Lung (tissue), 12 donors: ENCODE data around the gene PLCD4. TPM values are rescaled to one million over a fixed set of nuclear protein-coding genes. Genes with fewer than 3 reads are reported as not detected.

ENCODE experiments used
- ATAC-seq: fragments of 200-7000 bp; cut with Tn5 transposase; one replicate; pipeline ENCODE4 v1.9.1; 2020; ENCODE audit warnings: moderate number of reproducible peaks; ENCODE audit not compliant: insufficient read depth, low FRiP score
- DNase-seq, 3 donors: peaks; one replicate each; pipeline ENCODE4 v3.0.0-alpha.2; 2013 to 2017
- H3K27ac ChIP-seq, 2 donors: one replicate each; pipeline ENCODE4 v1.5.1; 2013; ENCODE audit warnings: mild to moderate bottlenecking in 2 of 2, moderate library complexity in 2 of 2, control low read depth in 1 of 2, inconsistent platforms in 1 of 2, low read depth in 1 of 2, low read length in 1 of 2
- H3K27me3 ChIP-seq, 3 donors: one replicate each; pipeline ENCODE4 v1.5.1; 2013; ENCODE audit warnings: low read length in 2 of 3; ENCODE audit not compliant: control insufficient read depth in 3 of 3, insufficient read depth in 3 of 3
- H3K36me3 ChIP-seq, 4 donors: one replicate each; pipeline ENCODE4 v1.5.1; 2013; ENCODE audit warnings: low read length in 4 of 4, mild to moderate bottlenecking in 1 of 4, moderate library complexity in 1 of 4; ENCODE audit not compliant: control insufficient read depth in 4 of 4, insufficient read depth in 4 of 4
- H3K4me1 ChIP-seq, 5 donors: one replicate each; pipeline ENCODE4 v1.5.1; 2013; ENCODE audit warnings: low read length in 5 of 5, mild to moderate bottlenecking in 2 of 5, moderate library complexity in 1 of 5; ENCODE audit not compliant: control insufficient read depth in 5 of 5, insufficient read depth in 5 of 5
- H3K4me3 ChIP-seq: one replicate; pipeline ENCODE4 v1.5.1; 2013; ENCODE audit warnings: mild to moderate bottlenecking, control low read depth, moderate library complexity
- H3K9ac ChIP-seq, 2 donors: one replicate each; pipeline ENCODE4 v1.5.1; 2013; ENCODE audit warnings: low read length in 2 of 2, control low read depth in 1 of 2; ENCODE audit not compliant: insufficient read depth in 1 of 2
- H3K9me3 ChIP-seq, 4 donors: one replicate each; pipeline ENCODE4 v1.5.1; 2013; ENCODE audit warnings: low read length in 3 of 4, mild to moderate bottlenecking in 1 of 4, moderate library complexity in 1 of 4; ENCODE audit not compliant: control insufficient read depth in 4 of 4, insufficient read depth in 3 of 4
- WGBS, 2 donors: extraction: QIAGEN DNeasy Blood & Tissue Kit; methylation state at CpG; one replicate each; pipeline ENCODE4 v1.1.7; 2013; 5-methylcytosine and 5-hydroxymethylcytosine counted together
- polyA plus RNA-seq, 2 donors: library from polyadenylated mRNA; stranded (reverse); fragments of 200-250 nt; gene quantifications; one replicate each; pipeline ENCODE4 v1.2.1, GENCODE V29; 2013
- total RNA-seq, 2 donors: library from RNA; depleted of rRNA in 1 of 2; stranded (reverse); fragments of >200 nt in 1 of 2; gene quantifications; one replicate each; pipeline ENCODE4 v1.2.1, GENCODE V29; 2014 to 2021
- TF ChIP-seq, protein P1 (sequence below): IDR thresholded peaks from 2 replicates; pipeline ENCODE4 v1.5.1; 2012; ENCODE audit warnings: mild to moderate bottlenecking; ENCODE audit errors: control extremely low read depth, extremely low read depth
- donor health status: control.
- donor health status: control.
- donor health status: Bipolar disorder and iron deficiency.
- donor health status: healthy.
- donor health status: DM: yes; HTN: yes; CAD: no.

PLCD4 gene
- total and polyA plus RNA-seq, 4 donors = 0.07 to 4.7 (median 0.80) TPM

DNA sequence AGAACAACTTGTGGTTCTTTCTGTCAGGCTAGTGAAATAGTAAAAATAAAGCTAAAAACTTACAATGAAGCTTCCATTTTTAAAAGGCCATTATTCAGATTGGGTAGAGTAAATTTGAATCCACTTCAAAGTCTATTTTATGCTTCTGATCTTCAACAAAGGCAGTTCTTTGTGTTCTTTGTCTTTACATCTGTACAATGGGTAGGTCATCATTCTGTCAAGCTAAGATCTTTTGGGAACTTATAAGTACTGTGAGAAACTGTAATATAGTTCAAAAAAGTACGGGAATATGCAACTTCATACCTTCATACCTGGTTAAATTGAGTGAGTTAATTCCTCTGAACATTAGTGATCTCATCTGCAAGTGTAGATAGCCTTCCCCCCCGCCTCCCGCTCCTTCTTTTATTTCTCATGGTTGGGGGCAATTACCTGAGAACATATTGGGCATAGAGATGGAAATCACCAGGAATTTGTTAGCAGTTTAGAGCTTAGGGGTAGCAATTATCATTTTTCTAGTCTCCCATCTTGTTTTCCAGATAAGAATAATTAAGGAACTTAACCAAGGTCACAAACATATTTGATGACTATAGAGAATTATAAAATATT, 29.3 kb upstream of the PLCD4 start:
- Histone ChIP-seq H3K36me3 (peaks cover 5 to 16% (median 14%) of the 10 kb centered on the region in 4 donors), H3K27me3 (no peaks in the 10 kb centered on the region), H3K4me3 (no peak overlapping the region), H3K27ac (peak overlapping the region in 1 of 2 donors; percentile 49), H3K9me3 (no peaks in the 10 kb centered on the region), H3K9ac (no peak overlapping the region), H3K4me1 (peaks cover 0 to 14% (median 0%) of the 10 kb centered on the region in 5 donors)
- ATAC-seq (no peak), DNase-seq (no peak)
- TF ChIP-seq, protein P1, sequence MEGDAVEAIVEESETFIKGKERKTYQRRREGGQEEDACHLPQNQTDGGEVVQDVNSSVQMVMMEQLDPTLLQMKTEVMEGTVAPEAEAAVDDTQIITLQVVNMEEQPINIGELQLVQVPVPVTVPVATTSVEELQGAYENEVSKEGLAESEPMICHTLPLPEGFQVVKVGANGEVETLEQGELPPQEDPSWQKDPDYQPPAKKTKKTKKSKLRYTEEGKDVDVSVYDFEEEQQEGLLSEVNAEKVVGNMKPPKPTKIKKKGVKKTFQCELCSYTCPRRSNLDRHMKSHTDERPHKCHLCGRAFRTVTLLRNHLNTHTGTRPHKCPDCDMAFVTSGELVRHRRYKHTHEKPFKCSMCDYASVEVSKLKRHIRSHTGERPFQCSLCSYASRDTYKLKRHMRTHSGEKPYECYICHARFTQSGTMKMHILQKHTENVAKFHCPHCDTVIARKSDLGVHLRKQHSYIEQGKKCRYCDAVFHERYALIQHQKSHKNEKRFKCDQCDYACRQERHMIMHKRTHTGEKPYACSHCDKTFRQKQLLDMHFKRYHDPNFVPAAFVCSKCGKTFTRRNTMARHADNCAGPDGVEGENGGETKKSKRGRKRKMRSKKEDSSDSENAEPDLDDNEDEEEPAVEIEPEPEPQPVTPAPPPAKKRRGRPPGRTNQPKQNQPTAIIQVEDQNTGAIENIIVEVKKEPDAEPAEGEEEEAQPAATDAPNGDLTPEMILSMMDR = no peak
- 98 to 100% methylated on average over 3 of the region's 3 CpGs for WGBS, 2 donors

DNA sequence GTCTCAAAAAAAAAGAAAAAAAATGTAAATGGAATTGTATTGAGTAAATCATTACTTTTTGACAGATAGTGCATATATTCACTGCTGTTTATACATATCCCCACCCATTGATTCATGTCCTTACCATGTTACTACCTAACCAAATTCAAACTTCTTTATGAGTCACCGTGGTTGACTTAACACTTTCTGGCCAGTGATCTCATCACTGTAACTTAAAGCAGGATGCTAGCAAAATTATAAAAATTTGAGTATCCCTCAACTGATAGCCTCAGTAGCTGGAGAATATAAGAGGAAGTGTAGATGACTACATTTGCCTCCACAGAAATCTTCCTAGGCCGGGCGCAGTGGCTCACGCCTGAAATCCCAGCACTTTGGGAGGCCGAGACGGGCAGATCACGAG, 25.6 kb upstream of the PLCD4 start:
- 93 to 96% methylated on average over 7 of the region's 7 CpGs for WGBS, 2 donors
- H3K27me3 ChIP-seq = no peaks in the 10 kb centered on the region
- no peak overlapping the region for H3K27ac ChIP-seq
- H3K4me3 ChIP-seq = no peak overlapping the region
- no peak overlapping the region for H3K9ac ChIP-seq
- H3K9me3 ChIP-seq = no peaks in the 10 kb centered on the region
- peaks cover 0 to 14% (median 0%) of the 10 kb centered on the region in 5 donors for H3K4me1 ChIP-seq
- DNase-seq (no peak), ATAC-seq (no peak)
- TF ChIP-seq, protein P1 = no peak
- peaks cover 17 to 32% (median 24%) of the 10 kb centered on the region in 4 donors for H3K36me3 ChIP-seq

DNA sequence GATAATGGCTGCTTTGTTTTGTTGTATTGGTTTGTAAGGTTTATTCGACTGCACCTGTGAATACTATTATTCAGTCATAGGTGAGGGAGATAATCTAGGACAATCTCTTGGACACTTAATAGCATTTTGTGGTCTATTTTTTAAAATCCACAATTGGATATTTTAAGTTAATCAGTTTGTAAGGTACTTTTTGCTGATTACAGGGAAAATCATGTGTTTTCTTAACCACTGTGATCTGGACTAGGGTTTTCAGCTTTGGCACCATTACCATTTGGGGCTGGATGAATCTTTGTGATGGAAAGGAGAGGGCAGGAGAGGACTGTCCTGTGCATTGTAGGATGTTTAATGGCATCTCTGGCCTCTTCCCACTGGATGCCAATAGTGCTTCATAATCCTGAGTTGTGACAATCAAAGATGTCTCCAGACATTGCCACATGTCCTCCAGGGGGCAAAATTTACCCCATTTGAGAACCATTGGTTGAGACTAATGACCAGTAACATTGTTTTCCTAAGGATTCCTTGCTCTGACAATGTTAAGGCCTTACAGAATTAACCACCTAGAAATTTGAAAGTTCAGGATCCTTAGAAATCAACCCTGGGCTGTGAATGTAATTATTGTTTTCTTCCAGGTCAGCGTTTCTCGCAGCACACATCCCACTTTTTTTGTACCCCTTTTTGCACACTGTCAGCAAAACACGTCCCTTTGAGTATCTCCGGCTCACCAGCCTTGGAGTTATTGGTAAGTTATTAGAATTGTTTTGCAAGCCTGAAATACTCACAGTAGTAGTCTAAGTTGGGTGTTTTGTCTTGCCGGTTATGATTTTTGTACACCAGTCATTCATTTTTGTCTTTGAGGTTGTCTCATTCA, 23.5 kb upstream of the PLCD4 start:
- ATAC-seq = no peak
- WGBS, 2 donors = 95 to 98% methylated on average over 6 of the region's 6 CpGs
- Histone ChIP-seq H3K9ac (no peak overlapping the region), H3K36me3 (peaks cover 14 to 38% (median 24%) of the 10 kb centered on the region in 4 donors), H3K4me3 (no peak overlapping the region), H3K4me1 (peaks cover 0 to 2% (median 0%) of the 10 kb centered on the region in 5 donors), H3K9me3 (no peaks in the 10 kb centered on the region), H3K27me3 (no peaks in the 10 kb centered on the region), H3K27ac (no peak overlapping the region)
- TF ChIP-seq, protein P1 = no peak
- DNase-seq = no peak
